Osteoblast (primary cell): ENCODE measurements around the gene ATP1B2. TPM values are rescaled to one million over a fixed set of nuclear protein-coding genes. Genes with fewer than 3 reads are reported as not detected.

Experiments
- DNase-seq: peaks from one replicate; pipeline ENCODE4 v3.0.0; 2011; ENCODE audit warnings: low spot score, mixed read lengths; ENCODE audit not compliant: insufficient read length; ENCODE audit errors: missing footprints
- H2AFZ ChIP-seq: 2 replicates; pipeline ENCODE4 v1.6.0; 2011; ENCODE audit warnings: mild to moderate bottlenecking, low read length
- H3K27ac ChIP-seq: 2 replicates; pipeline ENCODE4 v1.5.1; 2011; ENCODE audit warnings: mild to moderate bottlenecking, low read depth, low read length, moderate library complexity
- H3K27me3 ChIP-seq: 2 replicates; pipeline ENCODE4 v1.6.0; 2012; ENCODE audit warnings: mild to moderate bottlenecking, control low read depth, inconsistent platforms, low read length, moderate library complexity; ENCODE audit not compliant: insufficient read depth
- H3K36me3 ChIP-seq: 2 replicates; pipeline ENCODE4 v1.5.1; 2011; ENCODE audit warnings: mild to moderate bottlenecking, low read length, control low read depth, moderate library complexity; ENCODE audit not compliant: insufficient read depth
- H3K4me1 ChIP-seq: 2 replicates; pipeline ENCODE4 v1.5.1; 2011; ENCODE audit warnings: mild to moderate bottlenecking, low read length, control low read depth, moderate library complexity; ENCODE audit not compliant: insufficient read depth
- H3K4me2 ChIP-seq: 2 replicates; pipeline ENCODE4 v1.6.0; 2011; ENCODE audit warnings: mild to moderate bottlenecking, low read length; ENCODE audit not compliant: insufficient read depth
- H3K4me3 ChIP-seq: fragments of 200-600 bp; sonication (generic); 3 replicates; pipeline ENCODE4 v1.5.1; 2012; ENCODE audit warnings: mild to moderate bottlenecking, low read length, inconsistent platforms; ENCODE audit not compliant: insufficient read depth
- H3K79me2 ChIP-seq: 2 replicates; pipeline ENCODE4 v1.6.0; 2012; ENCODE audit warnings: mild to moderate bottlenecking, low read length, control low read depth, inconsistent platforms; ENCODE audit not compliant: insufficient read depth
- H3K9me3 ChIP-seq: 2 replicates; pipeline ENCODE4 v1.5.1; 2011; ENCODE audit warnings: low read depth, low read length, control low read depth
- H4K20me1 ChIP-seq: 2 replicates; pipeline ENCODE4 v1.6.0; 2012; ENCODE audit warnings: mild to moderate bottlenecking, low read length, control low read depth; ENCODE audit not compliant: insufficient read depth
- CTCF ChIP-seq: IDR thresholded peaks from 2 replicates; pipeline ENCODE4 v1.5.1; 2011; ENCODE audit warnings: mild to moderate bottlenecking, low read depth, low read length, moderate library complexity; ENCODE audit errors: extremely low read depth
- total RNA-seq: library from RNA; depleted of rRNA; stranded (reverse); fragments of >200 nt; gene quantifications from 2 replicates; pipeline ENCODE4 v1.2.3, GENCODE V29; 2012

Gene ATP1B2
- total RNA-seq, 1 donor: under 0.01 TPM

GRCh38 chr17:7706631-7707354, 56.1 kb downstream of the ATP1B2 start:
- no peak overlapping the region for H3K4me3 ChIP-seq
- no peaks in the 10 kb centered on the region for H4K20me1 ChIP-seq
- peaks cover 11% of the 10 kb centered on the region for H3K4me1 ChIP-seq
- peaks cover 47% of the 10 kb centered on the region for H3K27me3 ChIP-seq
- H3K4me2 ChIP-seq: no peak overlapping the region
- no peak for TF ChIP-seq CTCF
- no peaks in the 10 kb centered on the region for H3K79me2 ChIP-seq
- no peak overlapping the region for H2AFZ ChIP-seq
- no peak overlapping the region for H3K27ac ChIP-seq
- H3K9me3 ChIP-seq: no peaks in the 10 kb centered on the region
- H3K36me3 ChIP-seq: peaks cover 5% of the 10 kb centered on the region
- no peak for DNase-seq

Other genes starting within 250 kb of the ATP1B2 start
- gene TMEM256, start 246.8 kb upstream of the ATP1B2 start, total RNA-seq: 59.4 and 84.6 TPM in 2 replicates
- 5.3 and 5.8 TPM in 2 replicates for gene NLGN2, start 243.1 kb upstream of the ATP1B2 start, total RNA-seq
- gene SPEM1, start 230.6 kb upstream of the ATP1B2 start, total RNA-seq: not detected in 2 replicates
- not detected in 2 replicates for gene SPEM2, start 225.3 kb upstream of the ATP1B2 start, total RNA-seq
- not detected in 2 replicates for gene SPEM3, start 222.1 kb upstream of the ATP1B2 start, total RNA-seq
- 1.2 and 1.8 TPM in 2 replicates for gene TMEM102, start 215.5 kb upstream of the ATP1B2 start, total RNA-seq
- 0.29 and 0.36 TPM in 2 replicates for gene FGF11, start 211.4 kb upstream of the ATP1B2 start, total RNA-seq
- 5.3 and 5.4 TPM in 2 replicates for gene CHRNB1, start 205.9 kb upstream of the ATP1B2 start, total RNA-seq
- gene ZBTB4, start 171.3 kb upstream of the ATP1B2 start, total RNA-seq: 36.2 and 36.5 TPM in 2 replicates
- gene SLC35G6, start 169.5 kb upstream of the ATP1B2 start, total RNA-seq: not detected in 2 replicates
- 95.9 and 101 TPM in 2 replicates for gene POLR2A, start 166.6 kb upstream of the ATP1B2 start, total RNA-seq
- 11.2 and 12.7 TPM in 2 replicates for gene TNFSF12, start 101.9 kb upstream of the ATP1B2 start, total RNA-seq
- 0.59 and 1.1 TPM in 2 replicates for gene TNFSF13, start 92.2 kb upstream of the ATP1B2 start, total RNA-seq
- gene SENP3, start 89.0 kb upstream of the ATP1B2 start, total RNA-seq: 54.2 and 68.0 TPM in 2 replicates
- 31.8 and 55.7 TPM in 2 replicates for gene CD68, start 71.3 kb upstream of the ATP1B2 start, total RNA-seq
- 60.1 and 64.1 TPM in 2 replicates for gene MPDU1, start 67.1 kb upstream of the ATP1B2 start, total RNA-seq
- gene SOX15, start 60.8 kb upstream of the ATP1B2 start, total RNA-seq: 0.59 and 0.72 TPM in 2 replicates
- 41.8 and 42.7 TPM in 2 replicates for gene FXR2, start 36.0 kb upstream of the ATP1B2 start, total RNA-seq
- 41.3 and 52.5 TPM in 2 replicates for gene SAT2, start 23.1 kb upstream of the ATP1B2 start, total RNA-seq
- gene SHBG, start 20.8 kb upstream of the ATP1B2 start, total RNA-seq: 0.36 and 0.88 TPM in 2 replicates
- gene TP53, start 36.6 kb downstream of the ATP1B2 start, total RNA-seq: 63.9 and 71.3 TPM in 2 replicates
- gene WRAP53, start 37.6 kb downstream of the ATP1B2 start, total RNA-seq: 3.5 and 4.3 TPM in 2 replicates
- 1.8 and 2.7 TPM in 2 replicates for gene EFNB3, start 54.3 kb downstream of the ATP1B2 start, total RNA-seq
- under 0.01 and 0.88 TPM in 2 replicates for gene DNAH2, start 66.8 kb downstream of the ATP1B2 start, total RNA-seq
- gene KDM6B, start 183.3 kb downstream of the ATP1B2 start, total RNA-seq: 5.6 and 12.3 TPM in 2 replicates
- 0.29 and 0.36 TPM in 2 replicates for gene TMEM88, start 204.1 kb downstream of the ATP1B2 start, total RNA-seq
- gene NAA38, start 206.6 kb downstream of the ATP1B2 start, total RNA-seq: 25.3 and 29.7 TPM in 2 replicates
- gene CYB5D1, start 207.1 kb downstream of the ATP1B2 start, total RNA-seq: 8.3 and 10.5 TPM in 2 replicates
- 95.2 and 97.0 TPM in 2 replicates for gene CHD3, start 237.9 kb downstream of the ATP1B2 start, total RNA-seq